ENCODE results near the gene PRKCZ. TPM values are rescaled to one million over a fixed set of nuclear protein-coding genes. Genes with fewer than 3 reads are reported as not detected.

PRKCZ gene
- polyA plus RNA-seq, 3 donors, result 0.74 to 1.9 (median 1.4) TPM

DNA sequence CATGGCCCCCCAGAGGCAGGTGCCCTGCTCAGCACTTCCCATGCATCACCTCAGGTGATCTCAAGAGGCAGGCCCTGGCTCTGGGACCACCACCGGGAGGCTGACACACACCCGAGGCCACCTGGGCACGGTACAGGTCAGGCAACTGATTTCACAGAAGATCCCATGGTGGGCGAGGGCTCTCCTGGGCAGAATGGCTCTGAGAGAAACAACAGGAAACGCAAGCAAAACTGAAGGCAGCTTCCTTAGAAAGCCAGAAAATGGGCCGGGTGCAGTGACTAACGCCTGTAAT, 166.5 kb downstream of the PRKCZ start:
- TF ChIP-seq, protein P1, sequence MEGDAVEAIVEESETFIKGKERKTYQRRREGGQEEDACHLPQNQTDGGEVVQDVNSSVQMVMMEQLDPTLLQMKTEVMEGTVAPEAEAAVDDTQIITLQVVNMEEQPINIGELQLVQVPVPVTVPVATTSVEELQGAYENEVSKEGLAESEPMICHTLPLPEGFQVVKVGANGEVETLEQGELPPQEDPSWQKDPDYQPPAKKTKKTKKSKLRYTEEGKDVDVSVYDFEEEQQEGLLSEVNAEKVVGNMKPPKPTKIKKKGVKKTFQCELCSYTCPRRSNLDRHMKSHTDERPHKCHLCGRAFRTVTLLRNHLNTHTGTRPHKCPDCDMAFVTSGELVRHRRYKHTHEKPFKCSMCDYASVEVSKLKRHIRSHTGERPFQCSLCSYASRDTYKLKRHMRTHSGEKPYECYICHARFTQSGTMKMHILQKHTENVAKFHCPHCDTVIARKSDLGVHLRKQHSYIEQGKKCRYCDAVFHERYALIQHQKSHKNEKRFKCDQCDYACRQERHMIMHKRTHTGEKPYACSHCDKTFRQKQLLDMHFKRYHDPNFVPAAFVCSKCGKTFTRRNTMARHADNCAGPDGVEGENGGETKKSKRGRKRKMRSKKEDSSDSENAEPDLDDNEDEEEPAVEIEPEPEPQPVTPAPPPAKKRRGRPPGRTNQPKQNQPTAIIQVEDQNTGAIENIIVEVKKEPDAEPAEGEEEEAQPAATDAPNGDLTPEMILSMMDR (IDR thresholded peaks at IDR 0.05), result no peak
- H3K4me1 Mint-ChIP-seq, result peaks cover 16% of the 10 kb centered on the region
- H3K9ac ChIP-seq (ENCODE audit: insufficient read depth, low read length, poor library complexity, severe bottlenecking), result no peak overlapping the region
- H3K9me3 Mint-ChIP-seq, result peaks cover 0 to 4% (median 2%) of the 10 kb centered on the region in 7 donors
- no peak overlapping the region for H3K27ac ChIP-seq (ENCODE audit: low read depth in 1 of 2, low read length in 2 of 2)
- peaks cover 17 to 22% of the 10 kb centered on the region in 2 donors for H3K4me1 ChIP-seq (ENCODE audit: control insufficient read depth in 1 of 2, insufficient read depth in 2 of 2, low read length in 2 of 2)
- peaks cover 0 to 7% of the 10 kb centered on the region in 2 donors for H3K27me3 ChIP-seq (ENCODE audit: control insufficient read depth in 2 of 2, insufficient read depth in 2 of 2, low read length in 2 of 2)
- no peaks in the 10 kb centered on the region for H3K36me3 Mint-ChIP-seq
- no peak overlapping the region for H3K4me2 ChIP-seq (replicated peaks; ENCODE audit: extremely low read depth, low read length, poor library complexity, severe bottlenecking)
- no peak for DNase-seq
- H3K79me2 ChIP-seq (ENCODE audit: insufficient read depth, low read length), result no peaks in the 10 kb centered on the region
- H3K4me3 Mint-ChIP-seq, result no peak overlapping the region
- H3K36me3 ChIP-seq (replicated peaks in 1 of 2; ENCODE audit: control insufficient read depth in 1 of 2, insufficient read depth in 2 of 2, low read length in 2 of 2), result no peaks in the 10 kb centered on the region
- 87% methylated on average over 7 of the region's 7 CpGs for WGBS (ENCODE audit: insufficient coverage)
- H2AFZ ChIP-seq (ENCODE audit: insufficient read depth, low read depth, low read length, poor library complexity, severe bottlenecking), result no peak overlapping the region
- intact Hi-C loops (cut with micrococcal nuclease), result no loop called here
- H3K27me3 Mint-ChIP-seq (ENCODE audit: low read depth in 3 of 3), result peaks cover 4 to 20% (median 11%) of the 10 kb centered on the region in 3 donors
- H3K9me3 ChIP-seq (replicated peaks in 1 of 2; ENCODE audit: control insufficient read depth in 1 of 2, insufficient read depth in 1 of 2, low read length in 2 of 2), result no peaks in the 10 kb centered on the region
- no peaks in the 10 kb centered on the region for H4K20me1 ChIP-seq (ENCODE audit: insufficient read depth, low read length)
- peak overlapping the region in 1 of 7 donors; percentile 68 for H3K27ac Mint-ChIP-seq
- no peak overlapping the region for H3K4me3 ChIP-seq (replicated peaks in 1 of 3; ENCODE audit: low read depth in 2 of 3, low read length in 3 of 3)

DNA sequence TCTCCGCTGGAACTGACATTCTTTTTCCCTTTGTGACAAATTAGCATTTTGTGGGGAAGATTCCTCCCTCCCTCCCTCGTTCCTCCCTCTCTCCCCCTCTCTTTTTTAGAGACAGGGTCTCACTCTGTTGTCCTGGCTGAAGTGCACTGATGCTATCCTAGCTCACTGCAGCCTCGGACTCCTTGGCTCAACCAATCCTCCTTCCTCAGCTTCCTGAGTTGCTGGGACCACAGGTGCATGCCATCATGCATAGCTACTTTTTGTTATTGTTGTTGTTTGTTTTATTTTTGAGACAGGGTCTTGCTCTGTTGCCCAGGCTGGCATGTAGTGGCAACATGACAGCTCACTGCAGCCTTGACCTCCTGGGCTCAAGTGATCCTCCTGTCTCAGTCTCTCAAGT, 171.1 kb downstream of the PRKCZ start:
- Histone ChIP-seq H3K9me3 (replicated peaks in 1 of 2; ENCODE audit: control insufficient read depth in 1 of 2, insufficient read depth in 1 of 2, low read length in 2 of 2) (no peaks in the 10 kb centered on the region), H3K4me1 (ENCODE audit: control insufficient read depth in 1 of 2, insufficient read depth in 2 of 2, low read length in 2 of 2) (peaks cover 15 to 16% of the 10 kb centered on the region in 2 donors), H3K4me3 (replicated peaks in 1 of 3; ENCODE audit: low read depth in 2 of 3, low read length in 3 of 3) (no peak overlapping the region), H3K36me3 (replicated peaks in 1 of 2; ENCODE audit: control insufficient read depth in 1 of 2, insufficient read depth in 2 of 2, low read length in 2 of 2) (no peaks in the 10 kb centered on the region), H3K27ac (ENCODE audit: low read depth in 1 of 2, low read length in 2 of 2) (no peak overlapping the region), H3K4me2 (replicated peaks; ENCODE audit: extremely low read depth, low read length, poor library complexity, severe bottlenecking) (no peak overlapping the region), H2AFZ (ENCODE audit: insufficient read depth, low read depth, low read length, poor library complexity, severe bottlenecking) (no peak overlapping the region), H3K9ac (ENCODE audit: insufficient read depth, low read length, poor library complexity, severe bottlenecking) (no peak overlapping the region), H3K79me2 (ENCODE audit: insufficient read depth, low read length) (no peaks in the 10 kb centered on the region), H3K27me3 (ENCODE audit: control insufficient read depth in 2 of 2, insufficient read depth in 2 of 2, low read length in 2 of 2) (peaks cover 0 to 4% of the 10 kb centered on the region in 2 donors), H4K20me1 (ENCODE audit: insufficient read depth, low read length) (no peaks in the 10 kb centered on the region)
- intact Hi-C loops (cut with micrococcal nuclease), result no loop called here
- H3K27ac Mint-ChIP-seq, result no peak overlapping the region
- H3K4me1 Mint-ChIP-seq, result peaks cover 16% of the 10 kb centered on the region
- no peak for DNase-seq
- H3K36me3 Mint-ChIP-seq, result peaks cover 0 to 2% of the 10 kb centered on the region in 2 donors
- peaks cover 0 to 7% (median 2%) of the 10 kb centered on the region in 7 donors for H3K9me3 Mint-ChIP-seq
- H3K4me3 Mint-ChIP-seq, result no peak overlapping the region
- 83% methylated on average over 1 of the region's 3 CpGs for WGBS (ENCODE audit: insufficient coverage)
- H3K27me3 Mint-ChIP-seq (ENCODE audit: low read depth in 3 of 3), result peaks cover 11 to 24% (median 15%) of the 10 kb centered on the region in 3 donors
- TF ChIP-seq, protein P1 (IDR thresholded peaks at IDR 0.05), result no peak
